Tibial artery (tissue), 4 donors: Measurements from ENCODE around the gene POU2F1.
A peak's percentile ranks its signal among the peaks of the same experiment; 100 is the strongest.
"Not testable (repeated sequence)": the region's sequence is repeated elsewhere in the genome, so short reads cannot be mapped to it uniquely, and the experiment has no call there.

Experiments
- DNase-seq, 2 donors: peaks; one replicate each; pipeline ENCODE4 v3.0.0-alpha.2; 2019
- H3K27ac ChIP-seq, 2 donors: fragments of 200-600 bp; sonication (generic) in 1 of 2; 1 replicate in 1 of 2; 2 replicates in 1 of 2; pipeline ENCODE4 v1.5.1; 2018 to 2019; ENCODE audit warnings: mild to moderate bottlenecking in 1 of 2
- H3K27me3 ChIP-seq, 2 donors: fragments of 200-600 bp; sonication (generic) in 1 of 2; one replicate each; pipeline versions ENCODE4 v1.5.1 to v1.6.0; 2016 to 2019
- H3K36me3 ChIP-seq, 3 donors: fragments of 200-600 bp; sonication (generic) in 2 of 3; one replicate each; pipeline ENCODE4 v1.5.1; 2016 to 2019; ENCODE audit warnings: mild to moderate bottlenecking in 2 of 3
- H3K4me1 ChIP-seq, 4 donors: fragments of 200-600 bp; sonication (generic) in 2 of 4; 1 replicate in 3 of 4; 2 replicates in 1 of 4; pipeline ENCODE4 v1.5.1; 2016 to 2019
- H3K4me3 ChIP-seq, 2 donors: fragments of 200-600 bp; sonication (generic) in 1 of 2; 1 replicate in 1 of 2; 2 replicates in 1 of 2; pipeline ENCODE4 v1.5.1; 2018 to 2019; ENCODE audit warnings: mild to moderate bottlenecking in 2 of 2
- H3K9me3 ChIP-seq, 3 donors: fragments of 200-600 bp; sonication (generic) in 1 of 3; one replicate each; pipeline ENCODE4 v1.5.1; 2016 to 2019
- CTCF ChIP-seq, 2 experiments: fragments of 200-600 bp in 1 of 2; fragments of 450-650 bp in 1 of 2; IDR thresholded peaks; one replicate each; pipeline ENCODE4 v1.5.1; 2017 to 2019; ENCODE audit warnings: antibody characterized with exemption in 2 of 2, mild to moderate bottlenecking in 1 of 2, moderate library complexity in 1 of 2
- intact Hi-C: fragments of 100-400 bp; cut with DNase I; formaldehyde crosslinking; loops from one replicate; pipeline ENCODE4 v1.15.0; 2023; ENCODE audit warnings: low total_unique reads

The POU2F1 gene

GRCh38 chr1:167221738-167222610, 1.3 kb downstream of the POU2F1 start:
- no peaks in the 10 kb centered on the region for H3K27me3 ChIP-seq
- H3K9me3 ChIP-seq, result no peaks in the 10 kb centered on the region
- peak overlapping the region; percentile 95 to 99 for H3K27ac ChIP-seq
- peak overlapping the region; percentile 93 to 94 for H3K4me3 ChIP-seq
- H3K36me3 ChIP-seq, result no peaks in the 10 kb centered on the region
- no peak for TF ChIP-seq CTCF (IDR thresholded peaks at IDR 0.05)
- intact Hi-C loops, result loop anchor here (10.0 kb wide), 1 partner anchor 157 kb away; no protein-coding TSS in a partner anchor
- peak; percentile 74 to 80 for DNase-seq
- H3K4me1 ChIP-seq, result peaks cover 0 to 44% (median 13%) of the 10 kb centered on the region in 4 donors

GRCh38 chr1:167223144-167224103, 2.7 kb downstream of the POU2F1 start:
- Histone ChIP-seq H3K27ac (peak overlapping the region; percentile 95 to 99), H3K4me1 (peaks cover 0 to 51% (median 13%) of the 10 kb centered on the region in 4 donors), H3K4me3 (no peak overlapping the region), H3K36me3 (no peaks in the 10 kb centered on the region), H3K9me3 (no peaks in the 10 kb centered on the region), H3K27me3 (no peaks in the 10 kb centered on the region)
- TF ChIP-seq CTCF (IDR thresholded peaks at IDR 0.05), result no peak
- DNase-seq, result no peak
- intact Hi-C loops, result loop anchor here (10.0 kb wide), 1 partner anchor 159 kb away; no protein-coding TSS in a partner anchor

- H3K4me1 ChIP-seq, result peaks cover 0 to 46% (median 12%) of the 10 kb centered on the region in 4 donors
- H3K36me3 ChIP-seq, H3K27me3 ChIP-seq, DNase-seq, H3K27ac ChIP-seq, H3K9me3 ChIP-seq, H3K4me3 ChIP-seq: not testable (repeated sequence)
- intact Hi-C loops, result loop anchor here (10.0 kb wide), 1 partner anchor 160 kb away; no protein-coding TSS in a partner anchor
These were observed 4.1 kb downstream of the POU2F1 start for GRCh38 chr1:167224734-167225235.

- H3K27ac ChIP-seq, result no peak overlapping the region
- peaks cover 0 to 57% (median 12%) of the 10 kb centered on the region in 4 donors for H3K4me1 ChIP-seq
- intact Hi-C loops, result loop anchor here (10.0 kb wide), 1 partner anchor 161 kb away; no protein-coding TSS in a partner anchor
- H3K4me3 ChIP-seq, result no peak overlapping the region
- H3K27me3 ChIP-seq, result no peaks in the 10 kb centered on the region
- no peak for DNase-seq
- H3K36me3 ChIP-seq, result no peaks in the 10 kb centered on the region
- TF ChIP-seq CTCF (IDR thresholded peaks at IDR 0.05), result no peak
- no peaks in the 10 kb centered on the region for H3K9me3 ChIP-seq
These were observed 5.2 kb downstream of the POU2F1 start for GRCh38 chr1:167225920-167226319.

- Histone ChIP-seq H3K9me3 (no peaks in the 10 kb centered on the region), H3K27ac (no peak overlapping the region), H3K36me3 (no peaks in the 10 kb centered on the region), H3K4me1 (peaks cover 0 to 50% (median 6%) of the 10 kb centered on the region in 4 donors), H3K27me3 (no peaks in the 10 kb centered on the region), H3K4me3 (no peak overlapping the region)
- no peak for TF ChIP-seq CTCF (IDR thresholded peaks at IDR 0.05)
- DNase-seq, result no peak
- intact Hi-C loops, result loop anchor here (10.0 kb wide), 1 partner anchor 163 kb away; no protein-coding TSS in a partner anchor
These were observed 7.3 kb downstream of the POU2F1 start for GRCh38 chr1:167227934-167228378.
